SK-N-SH (cell line): Measurements from ENCODE around the gene RNF169. TPM values are rescaled to one million over a fixed set of nuclear protein-coding genes. Genes with fewer than 3 reads are reported as not detected.
A peak's percentile ranks its signal among the peaks of the same experiment; 100 is the strongest.

Source experiments
- CTCF ChIA-PET: fragments of 300-600, 350-600 bp; formaldehyde crosslinking; extraction: SDS; loops from one replicate; lab custom pipeline; 2021; lab: Yijun Ruan, JAX
- POLR2A ChIA-PET: fragments of 350-600 bp; sonication (Branson Sonifier 250); formaldehyde crosslinking; extraction: SDS; loops from one replicate; lab custom pipeline; 2020; ENCODE audit warnings: antibody characterized with exemption, inconsistent platforms; lab: Yijun Ruan, JAX
- DNase-seq: peaks from one replicate; pipeline ENCODE4 v3.0.0; 2012
- H2AFZ ChIP-seq: fragments of 200-600 bp; sonication (generic); 2 replicates; pipeline ENCODE4 v1.8.1; 2016; ENCODE audit warnings: antibody characterized with exemption, mild to moderate bottlenecking, low read depth
- H3F3A ChIP-seq: fragments of 200-600 bp; sonication (generic); replicated peaks from 2 replicates; pipeline ENCODE3; 2016; ENCODE audit warnings: antibody characterized with exemption, mild to moderate bottlenecking; ENCODE audit not compliant: insufficient read depth
- H3K27ac ChIP-seq, 2 experiments: fragments of 200-500 bp in 1 of 2; fragments of 200-600 bp in 1 of 2; sonication (Bioruptor generic) in 1 of 2; sonication (generic), shearing (Covaris generic) in 1 of 2; 2 replicates each; pipeline versions ENCODE4 v1.5.1 to v1.6.1; 2014 to 2016; ENCODE audit warnings: low read depth in 2 of 2, inconsistent platforms in 1 of 2, low read length in 1 of 2, mild to moderate bottlenecking in 1 of 2, mixed read lengths in 1 of 2
- H3K27me3 ChIP-seq: fragments of 200-600 bp; sonication (generic), shearing (Covaris generic); 2 replicates; pipeline ENCODE4 v1.6.1; 2016; ENCODE audit warnings: mixed run types; ENCODE audit not compliant: insufficient read depth
- H3K36me3 ChIP-seq, 2 experiments: fragments of 200-500 bp in 1 of 2; fragments of 200-600 bp in 1 of 2; sonication (Bioruptor generic) in 1 of 2; sonication (generic) in 1 of 2; replicated peaks in 1 of 2; 2 replicates each; pipeline versions ENCODE3 to v1.5.1; 2014 to 2016; ENCODE audit warnings: low read length in 1 of 2, mild to moderate bottlenecking in 1 of 2; ENCODE audit not compliant: insufficient read depth in 2 of 2, control insufficient read depth in 1 of 2
- H3K4me1 ChIP-seq, 2 experiments: fragments of 200-500 bp in 1 of 2; fragments of 200-600 bp in 1 of 2; sonication (Bioruptor generic) in 1 of 2; sonication (generic), shearing (Covaris generic) in 1 of 2; 2 replicates each; pipeline versions ENCODE4 v1.5.1 to v1.6.1; 2014 to 2016; ENCODE audit warnings: low read depth in 1 of 2, low read length in 1 of 2, mixed run types in 1 of 2; ENCODE audit not compliant: insufficient read depth in 2 of 2, control insufficient read depth in 1 of 2
- H3K4me2 ChIP-seq: fragments of 200-600 bp; sonication (generic), shearing (Covaris generic); 2 replicates; pipeline ENCODE4 v1.6.1; 2017; ENCODE audit warnings: mixed run types
- H3K4me3 ChIP-seq, 2 experiments: fragments of 200-500 bp in 1 of 2; fragments of 200-600 bp in 1 of 2; sonication (Bioruptor generic) in 1 of 2; sonication (generic), shearing (Covaris generic) in 1 of 2; 2 replicates each; pipeline versions ENCODE4 v1.5.1 to v1.8.1; 2014 to 2016; ENCODE audit warnings: low read depth in 2 of 2, inconsistent platforms in 1 of 2, low read length in 1 of 2, mild to moderate bottlenecking in 1 of 2, mixed read lengths in 1 of 2, moderate library complexity in 1 of 2
- H3K79me2 ChIP-seq: fragments of 200-600 bp; sonication (generic); 2 replicates; pipeline ENCODE4 v1.8.1; 2017; ENCODE audit warnings: mild to moderate bottlenecking; ENCODE audit not compliant: insufficient read depth
- H3K9ac ChIP-seq: fragments of 200-600 bp; sonication (generic); 2 replicates; pipeline ENCODE4 v1.6.1; 2017; ENCODE audit warnings: mixed run types
- H3K9me2 ChIP-seq: fragments of 200-600 bp; sonication (generic); 2 replicates; pipeline ENCODE4 v1.6.1; 2017; ENCODE audit warnings: mixed run types
- H3K9me3 ChIP-seq: fragments of 200-600 bp; sonication (generic); 2 replicates; pipeline ENCODE4 v1.6.1; 2017; ENCODE audit warnings: mixed run types, mild to moderate bottlenecking, moderate library complexity
- H4K20me1 ChIP-seq: fragments of 200-600 bp; sonication (generic); 2 replicates; pipeline ENCODE4 v1.6.1; 2017; ENCODE audit warnings: mild to moderate bottlenecking, mixed run types; ENCODE audit not compliant: insufficient read depth
- CTCF ChIP-seq: fragments of 200-600 bp; sonication (generic); IDR thresholded peaks from 2 replicates; pipeline ENCODE4 v1.6.1; 2017; ENCODE audit warnings: antibody characterized with exemption, mild to moderate bottlenecking, moderate library complexity
- GATA2 ChIP-seq: sonication (generic); formaldehyde crosslinking; IDR thresholded peaks from 2 replicates; pipeline ENCODE4 v1.5.0; 2020; ENCODE audit warnings: mild to moderate bottlenecking, missing genetic modification reagents
- JUND ChIP-seq: IDR thresholded peaks from 2 replicates; pipeline ENCODE4 v1.4.0; 2012
- MEF2A ChIP-seq: IDR thresholded peaks from 2 replicates; pipeline ENCODE4 v1.4.0; 2012; ENCODE audit warnings: low read depth, borderline replicate concordance
- TAF1 ChIP-seq: IDR thresholded peaks from 2 replicates; pipeline ENCODE4 v1.6.1; 2012; ENCODE audit warnings: low read depth, mild to moderate bottlenecking, low read length, moderate library complexity, borderline replicate concordance
- TEAD4 ChIP-seq: IDR thresholded peaks from 2 replicates; pipeline ENCODE4 v1.4.0; 2012; ENCODE audit warnings: mild to moderate bottlenecking, borderline replicate concordance; ENCODE audit not compliant: insufficient read depth
- YY1 ChIP-seq: IDR thresholded peaks from 2 replicates; pipeline ENCODE4 v1.4.0; 2012; ENCODE audit warnings: low read depth, mild to moderate bottlenecking
- WGBS: methylation state at CpG from one replicate; pipeline ENCODE4 v1.1.6; 2017; ENCODE audit warnings: low lambda C conversion rate; 5-methylcytosine and 5-hydroxymethylcytosine counted together
- polyA plus RNA-seq, 3 experiments: library from polyadenylated mRNA; depleted of rRNA; stranded (reverse); fragments of >200 nt; gene quantifications; 2 replicates each; pipeline ENCODE4 v1.2.3, GENCODE V29; 2012
- small RNA-seq, 7 experiments: library from RNA; depleted of rRNA; stranded (forward); fragments of <200 nt; gene quantifications; one replicate each; pipeline ENCODE3, GENCODE V24; 2012

The RNF169 gene
- polyA plus RNA-seq, 1 of the 3 experiments (the other 2 are of a cell fraction), result 2.2 TPM

DNA sequence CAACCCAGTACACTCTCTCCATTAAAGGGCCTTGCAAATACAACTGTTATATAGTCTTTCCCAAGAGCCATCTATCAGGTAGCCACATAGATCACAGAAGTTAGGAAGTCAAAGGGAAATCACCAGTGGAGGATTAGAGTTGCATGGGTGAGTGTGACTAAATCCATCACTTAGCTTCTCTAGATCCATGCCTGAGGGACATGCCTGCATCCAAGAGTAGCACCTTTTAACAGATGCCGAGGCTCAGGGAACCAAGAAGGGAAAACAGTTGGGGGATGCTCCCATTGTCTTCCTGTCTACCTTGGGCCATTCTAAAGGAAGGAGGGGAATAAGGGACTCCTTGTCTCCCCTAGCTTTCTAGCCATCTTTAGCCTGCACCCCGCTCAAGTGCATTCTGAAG, 122.4 kb downstream of the RNF169 start (continued):
- no peak for TF ChIP-seq TEAD4
- TF ChIP-seq YY1, result no peak
- no peak for TF ChIP-seq JUND
- no peak for TF ChIP-seq MEF2A
- no peak for TF ChIP-seq TAF1

DNA sequence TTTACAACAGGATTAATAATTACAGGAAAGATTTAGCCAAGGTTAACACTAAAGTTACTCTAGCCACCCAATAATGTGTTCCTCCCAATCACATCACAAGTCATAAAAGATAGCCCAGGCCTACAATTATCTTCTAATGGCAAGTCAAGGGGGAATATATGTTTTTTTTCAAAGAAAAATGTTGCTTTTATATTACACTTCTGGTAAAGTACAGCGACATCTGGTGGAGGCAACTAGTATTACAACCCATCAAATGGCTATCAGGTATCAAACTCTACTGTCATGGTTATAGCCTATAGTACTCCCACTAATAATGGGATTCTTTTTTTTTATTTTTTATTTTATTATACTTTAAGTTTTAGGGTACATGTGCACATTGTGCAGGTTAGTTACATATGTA, 128.5 kb downstream of the RNF169 start:
- no peak overlapping the region for H2AFZ ChIP-seq
- peaks cover 5% of the 10 kb centered on the region; the same call in 1 of the 2 replicates for H3K9me3 ChIP-seq
- DNase-seq, result no peak

More for the DNA sequence above, 128.5 kb downstream of the RNF169 start:
- Histone ChIP-seq H3K4me2 (no peak overlapping the region), H3K27ac (no peak overlapping the region), H3K4me3 (no peak overlapping the region), H3K9me2 (no peaks in the 10 kb centered on the region), H3K27me3 (no peaks in the 10 kb centered on the region), H3K4me1 (no peaks in the 10 kb centered on the region), H3K36me3 (peaks cover 13 to 22% of the 10 kb centered on the region in 2 experiments), H4K20me1 (no peaks in the 10 kb centered on the region), H3F3A (no peaks in the 10 kb centered on the region), H3K79me2 (no peaks in the 10 kb centered on the region), H3K9ac (no peak overlapping the region)
- no peak for TF ChIP-seq GATA2 (CRISPR knock-in tag)
- TF ChIP-seq CTCF, result peak; percentile 65
- WGBS, result 100% methylated on average over 1 of the region's 1 CpG
- CTCF ChIA-PET, result no interaction called here
- POLR2A ChIA-PET, result no interaction called here

Small RNA genes lying within 50 kb of the gene (small RNA-seq; reads per million reads assigned to genes)
- gene MIR4696 (0 reads per million in 7 experiments), gene RN7SL239P (0 reads per million in 7 experiments)

Other genes starting within 250 kb of the RNF169 start
- 7.9 and 9.5 TPM in 2 replicates for gene POLD3, start 156.3 kb upstream of the RNF169 start, polyA plus RNA-seq (2012; rRNA removed)
- gene CHRDL2, start 17.4 kb upstream of the RNF169 start, polyA plus RNA-seq (2012; rRNA removed), result not detected in 2 replicates
- 12.9 and 13.0 TPM in 2 replicates for gene XRRA1, start 200.2 kb downstream of the RNF169 start, polyA plus RNA-seq (2012; rRNA removed)
- gene SPCS2, start 200.4 kb downstream of the RNF169 start, polyA plus RNA-seq (2012; rRNA removed), result 47.3 and 49.1 TPM in 2 replicates
- 5.7 and 8.6 TPM in 2 replicates for gene NEU3, start 240.1 kb downstream of the RNF169 start, polyA plus RNA-seq (2012; rRNA removed)